HepG2 (cell line): Measurements from ENCODE around the gene QSOX2. TPM values are rescaled to one million over a fixed set of nuclear protein-coding genes. Genes with fewer than 3 reads are reported as not detected.

Experiments used
- HMG20B ChIP-seq: conservative IDR thresholded peaks from 2 replicates; pipeline ENCODE4 v1.6.1; 2016; ENCODE audit warnings: missing genetic modification reagents, missing compliant biosample characterization
- KMT2B ChIP-seq: IDR thresholded peaks from 2 replicates; pipeline ENCODE4 v1.6.1; 2016; ENCODE audit warnings: missing genetic modification reagents, missing compliant biosample characterization
- ZBTB38 ChIP-seq: sonication (generic); formaldehyde crosslinking; IDR thresholded peaks from 2 replicates; pipeline ENCODE4 v1.5.1; 2020; ENCODE audit warnings: mild to moderate bottlenecking, missing genetic modification reagents
- ZNF777 ChIP-seq: sonication (generic); formaldehyde crosslinking; IDR thresholded peaks from 2 replicates; pipeline ENCODE4 v1.4.0; 2020; ENCODE audit warnings: missing genetic modification reagents
- polyA plus RNA-seq, 8 experiments: library from polyadenylated mRNA; depleted of rRNA in 3 of 8; stranded (reverse) in 7 of 8; unstranded in 1 of 8; fragments of >200 nt; fragmentation: Illumina TruSeq in 4 of 8; extraction: Trizol in 4 of 8; gene quantifications; 2 replicates each; pipeline versions ENCODE4 v1.2.1 to v1.2.3, GENCODE V29; 2011 to 2016; ENCODE audit warnings: low read depth in 4 of 8, missing spikeins in 1 of 8, mixed read lengths in 1 of 8; ENCODE audit not compliant: insufficient read depth in 1 of 8
- total RNA-seq, 5 experiments: library from RNA; depleted of rRNA; stranded (reverse); fragments of >200 nt; fragmentation: Illumina TruSeq; extraction: Trizol; gene quantifications; 2 replicates each; pipeline ENCODE4 v1.2.3, GENCODE V29; 2016; ENCODE audit warnings: low read depth in 1 of 5
- TF ChIP-seq, protein P1 (sequence below): sonication (generic); formaldehyde crosslinking; IDR thresholded peaks from 2 replicates; pipeline ENCODE4 v1.4.0; 2020; ENCODE audit warnings: missing genetic modification reagents
- TF ChIP-seq, protein P2 (sequence below): sonication (generic); formaldehyde crosslinking; IDR thresholded peaks from 2 replicates; pipeline ENCODE4 v1.8.0; 2023; ENCODE audit warnings: mild to moderate bottlenecking, missing genetic modification reagents
- TF ChIP-seq, protein P3 (sequence below): sonication (generic); formaldehyde crosslinking; IDR thresholded peaks from 2 replicates; pipeline ENCODE4 v1.4.0; 2020; ENCODE audit warnings: missing genetic modification reagents
- TF ChIP-seq, protein P4 (sequence below): IDR thresholded peaks from 2 replicates; pipeline ENCODE4 v1.6.1; 2016; ENCODE audit warnings: low read depth, control low read depth
- TF ChIP-seq, protein P5 (sequence below): sonication (generic); formaldehyde crosslinking; IDR thresholded peaks from 2 replicates; pipeline ENCODE4 v1.4.0; 2020; ENCODE audit warnings: missing genetic modification reagents

The QSOX2 gene
- total and polyA plus RNA-seq, 2 of the 13 experiments (the other 11 are each of a cell fraction or from before 2014, with no cell fraction given), result 27.1 to 42.1 TPM

DNA sequence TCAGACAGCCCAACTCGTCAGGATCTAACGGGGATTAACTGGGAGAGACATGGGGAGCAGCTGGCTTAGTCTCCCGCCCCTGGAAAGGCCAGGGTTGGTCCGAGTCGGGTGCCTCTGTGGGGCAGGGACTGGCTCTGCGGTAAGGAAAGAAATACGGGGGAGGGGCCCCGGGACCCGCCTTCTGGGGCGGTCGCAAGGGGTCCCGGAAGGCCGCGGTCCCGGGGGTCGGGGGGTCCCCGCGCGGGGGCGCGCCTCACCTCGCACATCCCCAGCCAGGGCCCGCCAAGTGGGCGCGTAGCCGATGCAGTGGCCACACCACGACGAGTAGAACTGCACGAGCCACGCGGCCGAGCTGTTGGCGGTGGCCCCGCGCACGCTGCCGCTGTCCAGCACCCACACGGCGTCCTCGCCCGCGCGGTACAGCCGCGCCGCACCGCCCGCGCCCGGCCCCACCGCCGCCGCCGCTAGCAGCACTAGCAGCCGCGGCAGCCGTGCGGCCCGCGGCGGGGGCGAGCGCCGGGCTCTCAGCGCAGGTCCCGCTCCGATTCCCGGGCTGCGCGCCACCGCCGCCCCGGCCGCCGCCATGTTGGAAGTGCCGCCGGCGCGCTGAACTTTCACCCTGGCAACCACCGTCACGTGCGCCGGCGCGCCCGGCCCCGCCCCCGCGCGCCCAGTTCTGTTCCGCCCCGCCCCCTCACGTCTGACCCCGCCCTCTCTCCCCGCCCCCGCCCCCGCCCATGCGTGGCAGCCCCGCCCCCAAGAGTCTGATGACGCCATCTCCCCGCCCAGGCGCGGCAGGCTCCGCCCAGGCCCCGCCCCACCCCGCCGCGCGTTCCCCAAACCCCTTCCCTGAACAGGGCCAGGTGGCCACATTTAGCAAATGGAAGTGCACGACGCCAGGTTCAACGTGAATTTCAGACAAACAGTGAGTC lies at the start of gene QSOX2 (continued):
- TF ChIP-seq, protein P1, sequence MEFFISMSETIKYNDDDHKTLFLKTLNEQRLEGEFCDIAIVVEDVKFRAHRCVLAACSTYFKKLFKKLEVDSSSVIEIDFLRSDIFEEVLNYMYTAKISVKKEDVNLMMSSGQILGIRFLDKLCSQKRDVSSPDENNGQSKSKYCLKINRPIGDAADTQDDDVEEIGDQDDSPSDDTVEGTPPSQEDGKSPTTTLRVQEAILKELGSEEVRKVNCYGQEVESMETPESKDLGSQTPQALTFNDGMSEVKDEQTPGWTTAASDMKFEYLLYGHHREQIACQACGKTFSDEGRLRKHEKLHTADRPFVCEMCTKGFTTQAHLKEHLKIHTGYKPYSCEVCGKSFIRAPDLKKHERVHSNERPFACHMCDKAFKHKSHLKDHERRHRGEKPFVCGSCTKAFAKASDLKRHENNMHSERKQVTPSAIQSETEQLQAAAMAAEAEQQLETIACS (CRISPR knock-in tag), result peak; percentile 83
- TF ChIP-seq, protein P2, sequence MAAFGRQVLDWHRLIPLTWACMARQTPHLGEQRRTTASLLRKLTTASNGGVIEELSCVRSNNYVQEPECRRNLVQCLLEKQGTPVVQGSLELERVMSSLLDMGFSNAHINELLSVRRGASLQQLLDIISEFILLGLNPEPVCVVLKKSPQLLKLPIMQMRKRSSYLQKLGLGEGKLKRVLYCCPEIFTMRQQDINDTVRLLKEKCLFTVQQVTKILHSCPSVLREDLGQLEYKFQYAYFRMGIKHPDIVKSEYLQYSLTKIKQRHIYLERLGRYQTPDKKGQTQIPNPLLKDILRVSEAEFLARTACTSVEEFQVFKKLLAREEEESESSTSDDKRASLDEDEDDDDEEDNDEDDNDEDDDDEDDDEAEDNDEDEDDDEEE (CRISPR knock-in tag), result 0 out of 2 replicates have a peak, but pooled peaks have one; percentile 40
- TF ChIP-seq, protein P3, sequence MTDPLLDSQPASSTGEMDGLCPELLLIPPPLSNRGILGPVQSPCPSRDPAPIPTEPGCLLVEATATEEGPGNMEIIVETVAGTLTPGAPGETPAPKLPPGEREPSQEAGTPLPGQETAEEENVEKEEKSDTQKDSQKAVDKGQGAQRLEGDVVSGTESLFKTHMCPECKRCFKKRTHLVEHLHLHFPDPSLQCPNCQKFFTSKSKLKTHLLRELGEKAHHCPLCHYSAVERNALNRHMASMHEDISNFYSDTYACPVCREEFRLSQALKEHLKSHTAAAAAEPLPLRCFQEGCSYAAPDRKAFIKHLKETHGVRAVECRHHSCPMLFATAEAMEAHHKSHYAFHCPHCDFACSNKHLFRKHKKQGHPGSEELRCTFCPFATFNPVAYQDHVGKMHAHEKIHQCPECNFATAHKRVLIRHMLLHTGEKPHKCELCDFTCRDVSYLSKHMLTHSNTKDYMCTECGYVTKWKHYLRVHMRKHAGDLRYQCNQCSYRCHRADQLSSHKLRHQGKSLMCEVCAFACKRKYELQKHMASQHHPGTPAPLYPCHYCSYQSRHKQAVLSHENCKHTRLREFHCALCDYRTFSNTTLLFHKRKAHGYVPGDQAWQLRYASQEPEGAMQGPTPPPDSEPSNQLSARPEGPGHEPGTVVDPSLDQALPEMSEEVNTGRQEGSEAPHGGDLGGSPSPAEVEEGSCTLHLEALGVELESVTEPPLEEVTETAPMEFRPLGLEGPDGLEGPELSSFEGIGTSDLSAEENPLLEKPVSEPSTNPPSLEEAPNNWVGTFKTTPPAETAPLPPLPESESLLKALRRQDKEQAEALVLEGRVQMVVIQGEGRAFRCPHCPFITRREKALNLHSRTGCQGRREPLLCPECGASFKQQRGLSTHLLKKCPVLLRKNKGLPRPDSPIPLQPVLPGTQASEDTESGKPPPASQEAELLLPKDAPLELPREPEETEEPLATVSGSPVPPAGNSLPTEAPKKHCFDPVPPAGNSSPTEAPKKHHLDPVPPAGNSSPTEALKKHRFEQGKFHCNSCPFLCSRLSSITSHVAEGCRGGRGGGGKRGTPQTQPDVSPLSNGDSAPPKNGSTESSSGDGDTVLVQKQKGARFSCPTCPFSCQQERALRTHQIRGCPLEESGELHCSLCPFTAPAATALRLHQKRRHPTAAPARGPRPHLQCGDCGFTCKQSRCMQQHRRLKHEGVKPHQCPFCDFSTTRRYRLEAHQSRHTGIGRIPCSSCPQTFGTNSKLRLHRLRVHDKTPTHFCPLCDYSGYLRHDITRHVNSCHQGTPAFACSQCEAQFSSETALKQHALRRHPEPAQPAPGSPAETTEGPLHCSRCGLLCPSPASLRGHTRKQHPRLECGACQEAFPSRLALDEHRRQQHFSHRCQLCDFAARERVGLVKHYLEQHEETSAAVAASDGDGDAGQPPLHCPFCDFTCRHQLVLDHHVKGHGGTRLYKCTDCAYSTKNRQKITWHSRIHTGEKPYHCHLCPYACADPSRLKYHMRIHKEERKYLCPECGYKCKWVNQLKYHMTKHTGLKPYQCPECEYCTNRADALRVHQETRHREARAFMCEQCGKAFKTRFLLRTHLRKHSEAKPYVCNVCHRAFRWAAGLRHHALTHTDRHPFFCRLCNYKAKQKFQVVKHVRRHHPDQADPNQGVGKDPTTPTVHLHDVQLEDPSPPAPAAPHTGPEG (CRISPR knock-in tag), result peak; percentile 48; the same call in 1 of the 2 replicates
- TF ChIP-seq ZBTB38 (CRISPR knock-in tag), result 0 out of 2 replicates have a peak, but pooled peaks have one; percentile 9
- TF ChIP-seq, protein P4, sequence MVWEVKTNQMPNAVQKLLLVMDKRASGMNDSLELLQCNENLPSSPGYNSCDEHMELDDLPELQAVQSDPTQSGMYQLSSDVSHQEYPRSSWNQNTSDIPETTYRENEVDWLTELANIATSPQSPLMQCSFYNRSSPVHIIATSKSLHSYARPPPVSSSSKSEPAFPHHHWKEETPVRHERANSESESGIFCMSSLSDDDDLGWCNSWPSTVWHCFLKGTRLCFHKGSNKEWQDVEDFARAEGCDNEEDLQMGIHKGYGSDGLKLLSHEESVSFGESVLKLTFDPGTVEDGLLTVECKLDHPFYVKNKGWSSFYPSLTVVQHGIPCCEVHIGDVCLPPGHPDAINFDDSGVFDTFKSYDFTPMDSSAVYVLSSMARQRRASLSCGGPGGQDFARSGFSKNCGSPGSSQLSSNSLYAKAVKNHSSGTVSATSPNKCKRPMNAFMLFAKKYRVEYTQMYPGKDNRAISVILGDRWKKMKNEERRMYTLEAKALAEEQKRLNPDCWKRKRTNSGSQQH (CRISPR knock-in tag), result no peak
- no peak for TF ChIP-seq HMG20B
- TF ChIP-seq KMT2B, result no peak
- 0 out of 2 replicates have a peak, but pooled peaks have one; percentile 41 for TF ChIP-seq ZNF777 (CRISPR knock-in tag)
- TF ChIP-seq, protein P5, sequence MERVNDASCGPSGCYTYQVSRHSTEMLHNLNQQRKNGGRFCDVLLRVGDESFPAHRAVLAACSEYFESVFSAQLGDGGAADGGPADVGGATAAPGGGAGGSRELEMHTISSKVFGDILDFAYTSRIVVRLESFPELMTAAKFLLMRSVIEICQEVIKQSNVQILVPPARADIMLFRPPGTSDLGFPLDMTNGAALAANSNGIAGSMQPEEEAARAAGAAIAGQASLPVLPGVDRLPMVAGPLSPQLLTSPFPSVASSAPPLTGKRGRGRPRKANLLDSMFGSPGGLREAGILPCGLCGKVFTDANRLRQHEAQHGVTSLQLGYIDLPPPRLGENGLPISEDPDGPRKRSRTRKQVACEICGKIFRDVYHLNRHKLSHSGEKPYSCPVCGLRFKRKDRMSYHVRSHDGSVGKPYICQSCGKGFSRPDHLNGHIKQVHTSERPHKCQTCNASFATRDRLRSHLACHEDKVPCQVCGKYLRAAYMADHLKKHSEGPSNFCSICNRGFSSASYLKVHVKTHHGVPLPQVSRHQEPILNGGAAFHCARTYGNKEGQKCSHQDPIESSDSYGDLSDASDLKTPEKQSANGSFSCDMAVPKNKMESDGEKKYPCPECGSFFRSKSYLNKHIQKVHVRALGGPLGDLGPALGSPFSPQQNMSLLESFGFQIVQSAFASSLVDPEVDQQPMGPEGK (CRISPR knock-in tag), result peak; percentile 29; the same call in 1 of the 2 replicates
